CD8-positive, alpha-beta memory T cell (primary cell): ENCODE data around the gene GTPBP1. TPM values are rescaled to one million over a fixed set of nuclear protein-coding genes. Genes with fewer than 3 reads are reported as not detected.

Experiments used
- CTCF ChIA-PET: fragments of 350-600 bp; sonication (Branson Sonifier 250); formaldehyde crosslinking; loops from one replicate; lab custom pipeline; 2021; ENCODE audit warnings: antibody characterized with exemption; lab: Charles Lee
- POLR2A ChIA-PET: fragments of 350-600 bp; sonication (Branson Sonifier 250); formaldehyde crosslinking; loops from one replicate; lab custom pipeline; 2021; ENCODE audit warnings: antibody characterized with exemption; lab: Charles Lee
- DNase-seq, 5 donors: peaks; one replicate each; pipeline versions ENCODE4 v3.0.0 to v3.0.0-alpha.2; 2020 to 2022; ENCODE audit warnings: mixed read lengths in 1 of 5
- H3K27ac ChIP-seq: one replicate; pipeline ENCODE4 v1.7.0; 2013; ENCODE audit warnings: low read depth, mild to moderate bottlenecking, low read length, moderate library complexity
- H3K27me3 ChIP-seq: 2 replicates; pipeline ENCODE4 v1.7.0; 2013; ENCODE audit warnings: low read length, mild to moderate bottlenecking; ENCODE audit not compliant: insufficient read depth, poor library complexity, severe bottlenecking
- H3K36me3 ChIP-seq: 2 replicates; pipeline ENCODE4 v1.7.0; 2013; ENCODE audit warnings: mild to moderate bottlenecking, low read length, moderate library complexity; ENCODE audit not compliant: insufficient read depth
- H3K4me1 ChIP-seq: 2 replicates; pipeline ENCODE4 v1.7.0; 2013; ENCODE audit warnings: mild to moderate bottlenecking, low read length, moderate library complexity; ENCODE audit not compliant: insufficient read depth
- H3K4me3 ChIP-seq: 2 replicates; pipeline ENCODE4 v1.7.0; 2013; ENCODE audit warnings: mild to moderate bottlenecking, low read length
- H3K9me3 ChIP-seq: 2 replicates; pipeline ENCODE4 v1.7.0; 2013; ENCODE audit warnings: mild to moderate bottlenecking, low read length
- H3K27ac Mint-ChIP-seq, 8 donors: one replicate each; pipeline ENCODE4 v1.8.0; 2020 to 2021; ENCODE audit warnings: mixed read lengths in 8 of 8, mild to moderate bottlenecking in 6 of 8, inconsistent platforms in 3 of 8, moderate library complexity in 3 of 8
- H3K27me3 Mint-ChIP-seq, 2 donors: one replicate each; pipeline ENCODE4 v1.8.0; 2020 to 2021; ENCODE audit warnings: mixed read lengths in 2 of 2, mild to moderate bottlenecking in 1 of 2, moderate library complexity in 1 of 2
- H3K36me3 Mint-ChIP-seq, 3 donors: one replicate each; pipeline ENCODE4 v1.8.0; 2020 to 2021; ENCODE audit warnings: mixed read lengths in 3 of 3, inconsistent platforms in 1 of 3, mild to moderate bottlenecking in 1 of 3
- H3K4me1 Mint-ChIP-seq, 3 donors: one replicate each; pipeline ENCODE4 v1.8.0; 2020 to 2021; ENCODE audit warnings: mixed read lengths in 3 of 3, inconsistent platforms in 1 of 3, mild to moderate bottlenecking in 1 of 3
- H3K4me3 Mint-ChIP-seq, 7 donors: one replicate each; pipeline ENCODE4 v1.8.0; 2020 to 2021; ENCODE audit warnings: mixed read lengths in 7 of 7, mild to moderate bottlenecking in 6 of 7, moderate library complexity in 4 of 7, inconsistent platforms in 2 of 7
- H3K9me3 Mint-ChIP-seq, 5 donors: one replicate each; pipeline ENCODE4 v1.8.0; 2020 to 2022; ENCODE audit warnings: mixed read lengths in 5 of 5, mild to moderate bottlenecking in 3 of 5, moderate library complexity in 2 of 5, inconsistent platforms in 1 of 5
- polyA plus RNA-seq: library from polyadenylated mRNA; unstranded; fragments of 300-500 nt; fragmentation: Illumina TruSeq; gene quantifications from one replicate; pipeline ENCODE4 v1.2.3, GENCODE V29; 2021
- total RNA-seq, 2 experiments: library from RNA; stranded (reverse); gene quantifications; one replicate each; pipeline ENCODE4 v1.2.3, GENCODE V29; 2021

The GTPBP1 gene
- total and polyA plus RNA-seq, 3 experiments from 2014 or later, result 28.2 to 63.7 (median 62.7) TPM

DNA sequence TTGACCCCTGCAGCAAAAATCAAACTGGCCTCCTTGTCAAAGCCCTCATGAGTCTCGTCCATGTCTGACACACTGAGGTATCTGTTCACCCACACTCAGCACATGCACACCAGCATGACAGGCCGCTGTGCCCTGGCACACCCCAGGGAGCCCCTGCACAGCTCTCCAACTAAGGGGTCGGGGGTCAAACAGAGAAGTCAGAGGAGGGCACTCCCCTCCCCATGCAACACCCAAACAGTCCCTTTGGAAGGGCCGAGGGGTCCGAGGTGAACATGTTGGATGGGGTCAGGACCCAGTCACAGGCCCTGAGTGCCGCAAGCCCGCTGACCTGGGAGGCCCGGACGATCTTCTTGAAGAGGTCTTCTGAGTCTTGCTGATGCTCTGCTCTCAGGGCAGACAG lies 35.4 kb downstream of the GTPBP1 start:
- Mint-ChIP-seq H3K4me1 (peaks cover 36 to 76% (median 38%) of the 10 kb centered on the region in 3 donors), H3K27ac (peak overlapping the region; percentile 39 to 93 (median 66)), H3K4me3 (no peak overlapping the region), H3K9me3 (no peaks in the 10 kb centered on the region), H3K36me3 (peaks cover 15 to 99% (median 18%) of the 10 kb centered on the region in 3 donors), H3K27me3 (no peaks in the 10 kb centered on the region)
- Histone ChIP-seq H3K9me3 (no peaks in the 10 kb centered on the region), H3K27me3 (no peaks in the 10 kb centered on the region), H3K36me3 (peaks cover 98% of the 10 kb centered on the region), H3K4me1 (peaks cover 67% of the 10 kb centered on the region), H3K27ac (no peak overlapping the region), H3K4me3 (no peak overlapping the region)
- ChIA-PET CTCF (interaction anchor here (1.0 to 2.0 kb wide), 3 partner anchors 15 to 101 kb away, joined by 3 to 4 read pairs (median 4); partner anchors contain the start of gene SUN2), POLR2A (interaction anchor here (13.9 kb wide), 1 partner anchor 10 kb away, joined by 275 read pairs; the partner anchor contains the start of gene SUN2)
- DNase-seq, result peak in 1 of 5 donors; percentile 46

DNA sequence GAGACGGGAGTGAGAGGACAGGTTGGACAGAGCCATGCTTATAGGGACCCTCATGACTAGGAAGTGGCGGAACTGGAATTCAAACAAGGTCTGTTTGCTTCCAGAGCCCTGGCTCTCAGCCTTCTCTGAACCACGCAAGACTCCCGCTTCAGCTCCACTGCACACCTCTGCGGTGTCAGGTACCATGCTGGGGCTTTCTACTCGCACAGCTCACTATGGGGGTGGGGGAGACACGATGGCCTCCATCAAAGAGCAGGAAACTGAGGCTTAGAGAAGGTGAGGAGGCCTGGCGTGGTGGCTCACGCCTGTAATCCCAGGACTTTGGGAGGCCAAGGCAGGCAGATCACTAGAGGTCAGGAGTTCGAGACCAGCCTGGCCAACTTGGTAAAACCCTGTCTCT lies 35.8 kb downstream of the GTPBP1 start:
- CTCF ChIA-PET, result interaction anchor here (2.0 kb wide), 1 partner anchor 10 kb away, joined by 9 read pairs; no protein-coding TSS in a partner anchor
- Histone ChIP-seq H3K4me1 (peaks cover 63% of the 10 kb centered on the region), H3K9me3 (no peaks in the 10 kb centered on the region), H3K27ac (no peak overlapping the region), H3K36me3 (peaks cover 98% of the 10 kb centered on the region), H3K27me3 (no peaks in the 10 kb centered on the region), H3K4me3 (no peak overlapping the region)
- POLR2A ChIA-PET, result interaction anchor here (2.0 to 13.9 kb wide), 2 partner anchors 8 to 9 kb away, joined by 31 to 275 read pairs; partner anchors contain the start of gene SUN2
- Mint-ChIP-seq H3K4me3 (no peak overlapping the region), H3K9me3 (no peaks in the 10 kb centered on the region), H3K27me3 (no peaks in the 10 kb centered on the region), H3K4me1 (peaks cover 35 to 76% (median 38%) of the 10 kb centered on the region in 3 donors), H3K36me3 (peaks cover 15 to 99% (median 18%) of the 10 kb centered on the region in 3 donors), H3K27ac (peak overlapping the region in 7 of 8 donors; percentile 45 to 93 (median 72))
- DNase-seq, result peak in 1 of 5 donors; percentile 18

DNA sequence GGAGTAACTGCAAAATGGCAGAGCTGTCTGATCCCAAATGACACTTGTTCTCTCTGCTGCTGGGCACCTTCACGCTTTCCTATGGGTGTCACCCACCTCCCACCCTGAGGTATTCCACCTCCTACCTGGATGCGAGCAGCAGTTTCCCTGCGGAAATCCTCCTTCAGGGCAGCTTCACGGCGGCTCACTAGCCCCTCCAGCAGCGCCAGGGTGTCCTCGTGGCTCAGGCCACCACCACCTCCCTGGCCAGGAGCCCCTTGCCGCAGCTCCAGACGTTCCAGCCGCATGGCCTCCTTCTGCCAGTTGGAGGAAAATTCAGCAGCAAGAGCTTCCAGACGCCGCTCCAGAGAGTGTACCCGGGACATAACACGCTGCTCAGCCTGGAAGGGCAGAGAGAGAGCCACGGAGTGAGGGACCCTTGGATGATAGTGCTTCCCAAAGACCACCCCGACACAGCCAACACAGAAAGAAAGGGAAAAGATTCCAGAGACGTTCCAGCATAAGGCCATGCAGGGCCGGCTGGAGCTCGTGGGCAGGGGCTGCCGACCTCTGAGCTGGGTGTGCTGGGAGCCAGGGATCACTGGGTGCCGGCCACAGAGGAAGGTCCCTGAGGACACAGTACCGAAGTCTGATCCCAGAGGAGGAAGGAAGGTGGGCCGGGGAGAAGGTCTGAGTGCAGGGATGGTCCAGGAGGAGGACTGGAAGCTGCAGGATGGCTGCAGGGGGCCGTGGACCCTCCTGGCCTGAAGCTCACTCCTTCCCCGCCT lies 36.6 kb downstream of the GTPBP1 start:
- Mint-ChIP-seq H3K4me3 (no peak overlapping the region), H3K36me3 (peaks cover 12 to 97% (median 14%) of the 10 kb centered on the region in 3 donors), H3K4me1 (peaks cover 30 to 71% (median 33%) of the 10 kb centered on the region in 3 donors), H3K27ac (peak overlapping the region in 2 of 8 donors; percentile 10 to 24), H3K9me3 (no peaks in the 10 kb centered on the region), H3K27me3 (no peaks in the 10 kb centered on the region)
- ChIA-PET CTCF (interaction anchor here (1.1 to 2.3 kb wide), 3 partner anchors 9 to 17 kb away, joined by 4 to 9 read pairs (median 9); no protein-coding TSS in a partner anchor), POLR2A (interaction anchor here (0.5 to 13.9 kb wide), 5 partner anchors 9 to 1140 kb away, joined by 3 to 275 read pairs (median 8); partner anchors contain the start of genes GTPBP1 and SUN2)
- peaks cover 58% of the 10 kb centered on the region for H3K4me1 ChIP-seq
- H3K27me3 ChIP-seq, result no peaks in the 10 kb centered on the region
- H3K36me3 ChIP-seq, result peaks cover 95% of the 10 kb centered on the region
- no peak overlapping the region for H3K4me3 ChIP-seq
- no peaks in the 10 kb centered on the region for H3K9me3 ChIP-seq
- no peak for DNase-seq
- no peak overlapping the region for H3K27ac ChIP-seq

DNA sequence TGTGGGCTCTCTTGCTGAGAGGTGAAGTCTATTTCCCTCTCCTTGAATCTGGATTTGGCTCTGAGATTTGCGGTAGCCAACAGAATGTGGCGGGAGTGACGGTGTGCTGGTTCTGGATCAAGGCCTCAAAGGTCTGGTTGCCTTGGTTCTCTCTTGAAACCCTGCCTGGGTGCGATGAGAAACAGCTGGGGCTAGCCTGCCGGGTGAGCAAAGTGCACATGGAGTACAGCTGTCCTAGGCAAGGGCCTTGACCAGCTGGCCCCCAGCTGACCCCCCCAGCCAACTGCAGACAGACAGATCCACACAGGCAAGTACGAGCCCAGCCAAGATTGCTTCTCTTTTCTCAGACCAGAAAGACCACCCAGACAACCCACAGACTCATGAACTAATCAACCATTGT lies 39.2 kb downstream of the GTPBP1 start:
- H3K27ac ChIP-seq, result no peak overlapping the region
- H3K9me3 ChIP-seq, result no peaks in the 10 kb centered on the region
- H3K4me1 Mint-ChIP-seq, result peaks cover 32 to 75% (median 32%) of the 10 kb centered on the region in 3 donors
- H3K27ac Mint-ChIP-seq, result peak overlapping the region in 7 of 8 donors; percentile 29 to 88 (median 70)
- peaks cover 50% of the 10 kb centered on the region for H3K4me1 ChIP-seq
- H3K27me3 Mint-ChIP-seq, result no peaks in the 10 kb centered on the region
- CTCF ChIA-PET, result interaction anchor here (0.9 to 9.7 kb wide), 2 partner anchors 11 to 21 kb away, joined by 3 to 83 read pairs; no protein-coding TSS in a partner anchor
- H3K4me3 ChIP-seq, result no peak overlapping the region
- DNase-seq, result no peak
- H3K9me3 Mint-ChIP-seq, result no peaks in the 10 kb centered on the region
- no peaks in the 10 kb centered on the region for H3K27me3 ChIP-seq
- H3K36me3 Mint-ChIP-seq, result peaks cover 14 to 97% (median 21%) of the 10 kb centered on the region in 3 donors
- POLR2A ChIA-PET, result interaction anchor here (2.1 to 13.0 kb wide), 2 partner anchors 8 to 11 kb away, joined by 14 to 275 read pairs; partner anchors contain the start of gene SUN2
- H3K4me3 Mint-ChIP-seq, result peak overlapping the region in 1 of 7 donors; percentile 24
- H3K36me3 ChIP-seq, result peaks cover 91% of the 10 kb centered on the region

DNA sequence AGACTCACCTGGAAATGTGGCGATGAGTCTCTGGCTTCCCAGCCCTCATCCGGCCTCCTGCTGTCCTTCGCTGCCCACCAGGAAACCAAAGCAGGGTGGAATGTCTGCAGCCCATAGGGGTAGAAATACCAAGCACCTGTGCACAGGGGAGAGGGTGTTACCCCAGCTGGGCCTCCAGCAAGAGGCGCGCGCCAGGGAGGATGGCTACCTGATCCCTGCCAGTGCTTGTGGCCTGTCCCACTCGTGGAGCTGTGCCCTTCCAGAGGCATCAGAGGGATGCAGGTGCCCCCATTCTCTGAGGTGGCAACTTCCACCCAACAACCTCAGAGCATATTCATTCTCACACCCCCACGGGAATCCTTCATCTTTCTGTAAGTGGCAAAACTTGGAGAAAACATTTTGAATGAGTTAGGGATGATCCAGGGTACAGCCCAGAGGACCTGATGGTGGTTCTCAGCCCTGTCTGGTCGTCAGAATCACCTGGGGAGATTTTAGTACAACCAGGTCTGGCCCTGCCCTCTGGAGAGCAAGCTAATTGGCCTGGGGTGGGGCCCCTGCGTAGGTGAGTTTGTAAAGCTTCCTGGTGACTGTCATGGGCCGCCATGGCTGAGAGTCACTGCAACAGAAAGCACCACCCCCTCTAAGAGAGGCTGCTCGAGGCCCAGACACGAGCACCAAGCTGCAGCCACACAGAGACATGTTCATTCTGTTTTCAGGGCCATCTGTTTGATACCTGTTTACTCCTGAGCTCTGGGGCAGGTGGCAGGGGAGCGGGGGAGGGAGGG lies 40.1 kb downstream of the GTPBP1 start:
- peak overlapping the region in 1 of 7 donors; percentile 14 for H3K4me3 Mint-ChIP-seq
- peaks cover 91% of the 10 kb centered on the region for H3K36me3 ChIP-seq
- H3K4me1 ChIP-seq, result peaks cover 50% of the 10 kb centered on the region
- H3K27me3 Mint-ChIP-seq, result no peaks in the 10 kb centered on the region
- no peaks in the 10 kb centered on the region for H3K9me3 ChIP-seq
- H3K27ac Mint-ChIP-seq, result peak overlapping the region in 3 of 8 donors; percentile 58 to 87 (median 82)
- H3K9me3 Mint-ChIP-seq, result no peaks in the 10 kb centered on the region
- no peaks in the 10 kb centered on the region for H3K27me3 ChIP-seq
- no peak overlapping the region for H3K27ac ChIP-seq
- no peak overlapping the region for H3K4me3 ChIP-seq
- POLR2A ChIA-PET, result interaction anchor here (2.1 to 13.0 kb wide), 3 partner anchors 9 to 13 kb away, joined by 10 to 275 read pairs (median 14); partner anchors contain the start of gene SUN2
- no peak for DNase-seq
- peaks cover 36 to 78% (median 36%) of the 10 kb centered on the region in 3 donors for H3K4me1 Mint-ChIP-seq
- CTCF ChIA-PET, result interaction anchor here (0.7 to 9.7 kb wide), 6 partner anchors 12 to 97 kb away, joined by 3 to 83 read pairs (median 4); partner anchors contain the start of gene GTPBP1
- peaks cover 14 to 96% (median 23%) of the 10 kb centered on the region in 3 donors for H3K36me3 Mint-ChIP-seq

DNA sequence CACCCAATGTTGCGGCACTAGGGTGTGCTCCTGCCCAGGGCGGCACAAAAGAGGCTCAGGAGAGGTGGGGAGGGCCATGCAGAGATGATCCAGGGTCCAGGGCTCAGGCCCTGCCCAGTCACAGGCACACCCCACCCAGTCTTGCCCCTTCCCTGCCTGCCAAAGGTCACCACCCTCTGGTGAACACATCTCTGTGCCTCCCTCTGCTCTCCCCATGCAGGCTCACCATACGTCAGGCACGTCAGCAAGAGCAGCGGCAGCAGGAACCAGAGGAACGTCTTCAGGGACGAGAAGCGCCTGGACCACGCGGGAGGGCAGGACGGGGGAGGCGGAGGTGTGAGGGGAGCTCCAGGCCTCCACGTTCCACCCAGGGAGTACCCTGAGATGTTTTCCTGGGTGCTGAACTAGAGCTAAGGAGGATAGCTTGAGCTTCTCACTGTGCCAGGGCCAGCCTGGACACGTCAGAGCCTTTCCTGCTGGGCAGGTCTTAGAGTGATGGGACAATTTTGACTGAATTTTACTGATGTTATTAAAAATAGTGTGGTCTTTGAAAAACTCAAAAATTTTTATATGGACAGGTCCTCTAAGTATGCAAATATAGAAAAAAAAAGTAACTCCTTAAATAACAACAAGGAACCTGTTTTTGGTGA lies 42.9 kb downstream of the GTPBP1 start:
- Mint-ChIP-seq H3K27me3 (peaks cover 0 to 8% of the 10 kb centered on the region in 2 donors), H3K27ac (peak overlapping the region in 7 of 8 donors; percentile 34 to 98 (median 64)), H3K9me3 (no peaks in the 10 kb centered on the region), H3K4me1 (peaks cover 49 to 79% (median 59%) of the 10 kb centered on the region in 3 donors), H3K4me3 (peak overlapping the region in 2 of 7 donors; percentile 36 to 54), H3K36me3 (peaks cover 17 to 93% (median 35%) of the 10 kb centered on the region in 3 donors)
- Histone ChIP-seq H3K9me3 (no peaks in the 10 kb centered on the region), H3K36me3 (peaks cover 81% of the 10 kb centered on the region), H3K27me3 (no peaks in the 10 kb centered on the region), H3K4me3 (no peak overlapping the region), H3K4me1 (peaks cover 60% of the 10 kb centered on the region), H3K27ac (no peak overlapping the region)
- ChIA-PET CTCF (interaction anchor here (1.1 to 9.7 kb wide), 6 partner anchors 8 to 570 kb away, joined by 3 to 83 read pairs (median 6); no protein-coding TSS in a partner anchor), POLR2A (interaction anchor here (3.0 to 13.0 kb wide), 2 partner anchors 10 to 12 kb away, joined by 10 to 275 read pairs; no protein-coding TSS in a partner anchor)
- DNase-seq, result no peak
